Astrocyte (in vitro differentiated cells and primary cell): ENCODE results near the gene TMEM87B. TPM values are rescaled to one million over a fixed set of nuclear protein-coding genes. Genes with fewer than 3 reads are reported as not detected.

Experiments
- DNase-seq: peaks from one replicate; pipeline ENCODE4 v3.0.0-alpha.2; 2010; ENCODE audit warnings: low read depth
- FAIRE-seq: peaks from 2 replicates; lab custom pipeline; 2011; peaks lifted over from hg19 to GRCh38; lab: Jason Lieb, UNC
- H2AFZ ChIP-seq: 2 replicates; pipeline ENCODE4 v1.6.0; 2012; ENCODE audit warnings: low read depth, low read length, inconsistent platforms
- H3K27ac ChIP-seq: 2 replicates; pipeline ENCODE4 v1.5.1; 2011; ENCODE audit warnings: low read depth, low read length, inconsistent platforms
- H3K27me3 ChIP-seq: 2 replicates; pipeline ENCODE4 v1.6.0; 2011; ENCODE audit warnings: low read length, inconsistent platforms; ENCODE audit not compliant: insufficient read depth
- H3K36me3 ChIP-seq: 2 replicates; pipeline ENCODE4 v1.5.1; 2011; ENCODE audit warnings: low read length, inconsistent platforms; ENCODE audit not compliant: insufficient read depth
- H3K4me1 ChIP-seq: 2 replicates; pipeline ENCODE4 v1.5.1; 2011; ENCODE audit warnings: low read length, inconsistent platforms; ENCODE audit not compliant: insufficient read depth
- H3K4me2 ChIP-seq: 2 replicates; pipeline ENCODE4 v1.6.0; 2012; ENCODE audit warnings: low read length, inconsistent platforms
- H3K4me3 ChIP-seq: 2 replicates; pipeline ENCODE4 v1.5.1; 2011; ENCODE audit warnings: low read depth, mild to moderate bottlenecking, low read length, inconsistent platforms; ENCODE audit not compliant: insufficient read depth
- H3K79me2 ChIP-seq: 2 replicates; pipeline ENCODE4 v1.6.0; 2012; ENCODE audit warnings: mild to moderate bottlenecking, low read length, inconsistent platforms; ENCODE audit not compliant: insufficient read depth
- H3K9ac ChIP-seq: 2 replicates; pipeline ENCODE4 v1.6.0; 2012; ENCODE audit warnings: mild to moderate bottlenecking, low read length, inconsistent platforms
- H3K9me3 ChIP-seq: 2 replicates; pipeline ENCODE4 v1.5.1; 2012; ENCODE audit warnings: low read depth, mild to moderate bottlenecking, low read length, inconsistent platforms; ENCODE audit not compliant: insufficient read depth
- H4K20me1 ChIP-seq: 2 replicates; pipeline ENCODE4 v1.6.0; 2012; ENCODE audit warnings: low read length, inconsistent platforms; ENCODE audit not compliant: insufficient read depth
- H3K27ac Mint-ChIP-seq: one replicate; pipeline ENCODE4 v1.8.0; 2021; ENCODE audit warnings: mild to moderate bottlenecking, mixed read lengths; ENCODE audit not compliant: unreplicated experiment
- H3K27me3 Mint-ChIP-seq: one replicate; pipeline ENCODE4 v1.8.0; 2021; ENCODE audit warnings: low read depth, mixed read lengths; ENCODE audit not compliant: unreplicated experiment
- H3K36me3 Mint-ChIP-seq: one replicate; pipeline ENCODE4 v1.8.0; 2021; ENCODE audit warnings: low read depth, mixed read lengths; ENCODE audit not compliant: unreplicated experiment
- H3K4me1 Mint-ChIP-seq: one replicate; pipeline ENCODE4 v1.8.0; 2021; ENCODE audit warnings: low read depth, mixed read lengths; ENCODE audit not compliant: unreplicated experiment
- H3K4me3 Mint-ChIP-seq: one replicate; pipeline ENCODE4 v1.8.0; 2021; ENCODE audit warnings: mild to moderate bottlenecking, moderate library complexity, mixed read lengths; ENCODE audit not compliant: unreplicated experiment
- H3K9me3 Mint-ChIP-seq: one replicate; pipeline ENCODE4 v1.8.0; 2021; ENCODE audit warnings: mild to moderate bottlenecking, mixed read lengths; ENCODE audit not compliant: unreplicated experiment
- EZH2 ChIP-seq: IDR thresholded peaks from 2 replicates; pipeline ENCODE4 v1.6.1; 2012; ENCODE audit warnings: mild to moderate bottlenecking, low read length, inconsistent platforms; ENCODE audit not compliant: insufficient read depth
- total RNA-seq: library from RNA; stranded (reverse); gene quantifications from 2 replicates; pipeline ENCODE4 v1.2.1, GENCODE V29; 2021
- TF ChIP-seq, protein P1 (sequence below): IDR thresholded peaks from 2 replicates; pipeline ENCODE4 v1.5.1; 2011; ENCODE audit warnings: low read depth, mild to moderate bottlenecking, inconsistent platforms, low read length, moderate library complexity; ENCODE audit not compliant: insufficient read depth

Gene TMEM87B
- total RNA-seq, 1 donor from 2014 or later = 27.2 TPM

DNA sequence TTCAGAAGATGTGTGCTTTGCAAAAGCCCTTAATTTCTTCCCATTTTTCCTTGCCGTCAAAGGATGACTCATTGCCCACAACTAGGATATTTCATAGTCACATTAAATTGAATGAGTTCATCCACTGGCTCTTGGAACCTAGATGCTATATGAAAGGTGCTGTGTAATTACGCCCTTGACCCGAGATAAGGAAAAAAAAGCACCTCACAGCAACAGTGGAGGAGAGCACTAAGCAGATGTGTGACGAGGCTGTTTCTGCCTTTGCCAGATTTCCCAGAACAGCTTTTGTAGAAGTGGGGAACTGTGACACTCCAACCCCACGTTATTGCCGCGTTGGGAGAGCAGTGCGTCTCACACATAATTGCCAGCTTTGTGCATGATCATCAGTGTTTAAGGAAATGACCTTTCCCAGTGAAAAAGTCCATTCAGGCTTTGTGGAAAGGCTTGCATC is 33.3 kb upstream of the TMEM87B start:
- Histone ChIP-seq H3K4me3 (no peak overlapping the region), H3K9me3 (no peaks in the 10 kb centered on the region), H2AFZ (no peak overlapping the region), H4K20me1 (no peaks in the 10 kb centered on the region), H3K27me3 (peaks cover 3% of the 10 kb centered on the region), H3K36me3 (no peaks in the 10 kb centered on the region), H3K9ac (no peak overlapping the region), H3K4me1 (peaks cover 9% of the 10 kb centered on the region), H3K27ac (no peak overlapping the region), H3K79me2 (no peaks in the 10 kb centered on the region), H3K4me2 (no peak overlapping the region)
- Mint-ChIP-seq H3K27ac (no peak overlapping the region), H3K9me3 (no peaks in the 10 kb centered on the region), H3K36me3 (peaks cover 2% of the 10 kb centered on the region), H3K27me3 (no peaks in the 10 kb centered on the region), H3K4me1 (peaks cover 10% of the 10 kb centered on the region), H3K4me3 (no peak overlapping the region)
- DNase-seq (peak; percentile 70), FAIRE-seq (no peak)
- no peak for TF ChIP-seq EZH2
- TF ChIP-seq, protein P1, sequence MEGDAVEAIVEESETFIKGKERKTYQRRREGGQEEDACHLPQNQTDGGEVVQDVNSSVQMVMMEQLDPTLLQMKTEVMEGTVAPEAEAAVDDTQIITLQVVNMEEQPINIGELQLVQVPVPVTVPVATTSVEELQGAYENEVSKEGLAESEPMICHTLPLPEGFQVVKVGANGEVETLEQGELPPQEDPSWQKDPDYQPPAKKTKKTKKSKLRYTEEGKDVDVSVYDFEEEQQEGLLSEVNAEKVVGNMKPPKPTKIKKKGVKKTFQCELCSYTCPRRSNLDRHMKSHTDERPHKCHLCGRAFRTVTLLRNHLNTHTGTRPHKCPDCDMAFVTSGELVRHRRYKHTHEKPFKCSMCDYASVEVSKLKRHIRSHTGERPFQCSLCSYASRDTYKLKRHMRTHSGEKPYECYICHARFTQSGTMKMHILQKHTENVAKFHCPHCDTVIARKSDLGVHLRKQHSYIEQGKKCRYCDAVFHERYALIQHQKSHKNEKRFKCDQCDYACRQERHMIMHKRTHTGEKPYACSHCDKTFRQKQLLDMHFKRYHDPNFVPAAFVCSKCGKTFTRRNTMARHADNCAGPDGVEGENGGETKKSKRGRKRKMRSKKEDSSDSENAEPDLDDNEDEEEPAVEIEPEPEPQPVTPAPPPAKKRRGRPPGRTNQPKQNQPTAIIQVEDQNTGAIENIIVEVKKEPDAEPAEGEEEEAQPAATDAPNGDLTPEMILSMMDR = no peak

DNA sequence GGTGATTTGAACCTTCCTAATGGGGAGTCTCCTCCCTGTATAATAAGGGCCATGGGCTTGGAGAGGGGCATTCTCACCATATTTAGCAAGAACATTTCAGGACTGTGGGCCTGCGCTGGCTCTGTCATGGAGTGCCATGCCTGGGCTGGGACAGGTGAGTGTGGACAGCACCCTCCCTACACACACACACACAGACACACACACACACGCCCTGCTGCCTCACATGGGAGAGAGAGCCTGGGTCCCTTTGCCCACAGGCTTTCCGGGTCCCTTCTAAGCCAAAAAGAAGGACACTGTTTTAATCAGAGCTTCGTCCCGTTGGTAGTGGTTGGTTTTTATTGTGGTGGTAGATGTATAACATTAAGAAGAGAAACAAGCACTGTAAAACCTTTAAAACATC is 31.4 kb upstream of the TMEM87B start:
- Histone ChIP-seq H3K4me2 (no peak overlapping the region), H3K4me3 (no peak overlapping the region), H3K79me2 (no peaks in the 10 kb centered on the region), H3K36me3 (no peaks in the 10 kb centered on the region), H4K20me1 (no peaks in the 10 kb centered on the region), H3K9ac (no peak overlapping the region), H3K27ac (no peak overlapping the region), H3K27me3 (peaks cover 3% of the 10 kb centered on the region), H2AFZ (no peak overlapping the region), H3K9me3 (no peaks in the 10 kb centered on the region), H3K4me1 (peaks cover 9% of the 10 kb centered on the region)
- Mint-ChIP-seq H3K4me3 (no peak overlapping the region), H3K9me3 (no peaks in the 10 kb centered on the region), H3K27ac (no peak overlapping the region), H3K4me1 (peaks cover 10% of the 10 kb centered on the region), H3K27me3 (no peaks in the 10 kb centered on the region), H3K36me3 (peaks cover 2% of the 10 kb centered on the region)
- FAIRE-seq (no peak), DNase-seq (no peak)
- TF ChIP-seq EZH2 = no peak
- TF ChIP-seq, protein P1 = no peak

GRCh38 chr2:112024231-112024630 is 30.8 kb upstream of the TMEM87B start:
- no peaks in the 10 kb centered on the region for H3K36me3 ChIP-seq
- Mint-ChIP-seq H3K4me3 (no peak overlapping the region), H3K27me3 (no peaks in the 10 kb centered on the region), H3K4me1 (peaks cover 10% of the 10 kb centered on the region), H3K36me3 (peaks cover 2% of the 10 kb centered on the region), H3K9me3 (no peaks in the 10 kb centered on the region), H3K27ac (no peak overlapping the region)
- H2AFZ ChIP-seq = no peak overlapping the region
- H3K4me2 ChIP-seq = no peak overlapping the region
- H3K79me2 ChIP-seq = no peaks in the 10 kb centered on the region
- FAIRE-seq = no peak
- H3K27me3 ChIP-seq = peaks cover 2% of the 10 kb centered on the region
- no peak overlapping the region for H3K27ac ChIP-seq
- H3K4me3 ChIP-seq = no peak overlapping the region
- H3K4me1 ChIP-seq = peaks cover 9% of the 10 kb centered on the region
- no peak overlapping the region for H3K9ac ChIP-seq
- H4K20me1 ChIP-seq = no peaks in the 10 kb centered on the region
- TF ChIP-seq, protein P1 = no peak
- no peak for TF ChIP-seq EZH2
- no peak for DNase-seq
- no peaks in the 10 kb centered on the region for H3K9me3 ChIP-seq
